22Rv1 (cell line): Measurements from ENCODE around the gene IQGAP1.

Experiments used
- CTCF ChIP-seq: fragments of 450-650 bp; IDR thresholded peaks from 2 replicates; pipeline ENCODE4 v1.5.1; 2017; ENCODE audit warnings: mild to moderate bottlenecking
- ZFX ChIP-seq: fragments of 450-650 bp; IDR thresholded peaks from 2 replicates; pipeline ENCODE4 v1.6.1; 2017; ENCODE audit warnings: antibody characterized with exemption, borderline replicate concordance

- no peak for TF ChIP-seq CTCF
- no peak for TF ChIP-seq ZFX
Measured at GRCh38 chr15:90367576-90367975, 20.5 kb upstream of the IQGAP1 start.
